Eye (tissue), 1 donor: ENCODE measurements around the gene B4GAT1.
"Not testable (repeated sequence)": the region's sequence is repeated elsewhere in the genome, so short reads cannot be mapped to it uniquely, and the experiment has no call there.

ENCODE experiments used
- DNase-seq: peaks from one replicate; pipeline ENCODE4 v3.0.0-alpha.2; 2015

Gene B4GAT1

DNA sequence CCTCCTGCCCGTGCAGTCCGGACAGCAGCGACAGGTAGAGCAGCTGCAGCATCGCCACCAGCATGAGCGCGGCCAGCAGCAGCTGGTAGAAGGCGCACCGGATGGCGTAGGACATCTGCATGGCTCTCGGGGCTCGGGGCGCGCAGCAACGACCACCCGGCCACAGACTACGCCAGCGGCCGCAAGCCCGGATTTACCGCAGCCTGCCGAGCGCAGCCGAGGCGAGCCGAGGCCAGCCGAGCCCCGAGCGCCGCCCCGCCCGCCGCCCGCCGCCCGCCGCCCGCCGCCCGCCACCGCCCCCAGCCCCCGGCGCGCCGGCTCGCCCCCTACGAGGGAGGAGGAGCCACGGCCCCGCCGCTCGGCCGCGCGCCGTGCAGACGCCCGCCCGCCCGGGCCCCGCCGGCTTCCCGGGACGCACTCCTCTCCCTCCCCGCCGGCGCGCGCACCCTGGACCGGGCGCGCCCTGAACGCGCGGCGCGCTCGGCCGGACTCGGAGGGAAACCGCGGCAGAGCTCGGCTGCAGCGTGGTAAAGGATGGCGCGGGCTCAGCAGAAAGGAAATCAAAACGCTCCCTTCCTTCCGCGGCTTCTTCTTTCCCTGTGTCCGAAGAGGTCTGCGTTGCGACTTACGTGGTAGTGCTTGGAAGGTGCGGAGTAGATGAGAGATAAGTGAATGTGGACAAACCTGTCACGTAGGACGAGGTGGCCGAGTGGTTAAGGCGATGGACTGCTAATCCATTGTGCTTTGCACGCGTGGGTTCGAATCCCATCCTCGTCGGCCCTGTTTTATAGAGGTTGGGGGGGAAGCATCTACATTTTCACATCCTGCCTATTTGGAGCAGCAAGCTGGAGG is at the start of gene B4GAT1:
B4GAT1 (minus strand) TSS at position 205 of the 852 bp plus-strand sequence; CDS start at position 121, 84 bp downstream.
- peak; percentile 98 for DNase-seq

DNA sequence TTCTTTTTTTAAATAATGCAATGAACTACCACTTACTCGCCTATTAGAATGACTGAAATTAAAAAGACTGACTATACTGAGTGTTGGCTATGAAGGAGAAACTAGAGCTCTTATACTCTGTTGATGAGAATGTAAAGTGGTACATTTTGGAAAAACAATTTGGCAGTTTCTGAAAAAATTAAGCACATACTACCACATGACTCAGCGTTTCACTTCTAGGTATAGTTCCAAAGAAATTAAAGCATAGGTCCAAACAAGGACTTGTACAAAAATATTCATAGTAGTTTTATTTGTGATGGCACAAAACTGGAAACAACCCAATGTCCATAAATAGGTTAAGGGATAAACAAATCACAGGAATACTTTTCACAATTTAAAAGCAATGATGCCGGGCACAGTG is 46.5 kb upstream of the B4GAT1 start:
- DNase-seq: no peak

DNA sequence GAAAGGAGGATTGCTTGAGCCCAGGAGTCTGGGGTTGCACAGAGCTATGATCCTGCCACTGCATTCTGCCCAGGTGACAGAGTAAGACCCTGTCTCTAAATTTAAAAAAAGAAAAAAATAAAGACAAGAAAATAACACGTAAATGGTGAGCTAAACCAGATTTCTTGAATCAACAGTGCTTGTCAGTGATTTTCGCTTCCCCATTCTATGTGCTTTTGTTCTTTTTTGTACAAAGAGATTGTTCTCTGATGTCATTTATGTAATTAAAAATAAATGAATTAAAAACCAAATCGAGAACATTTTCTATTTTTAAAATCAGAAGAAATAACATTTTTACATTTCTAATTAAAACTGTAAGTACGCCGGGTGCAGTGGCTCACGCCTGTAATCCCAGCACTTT is 43.9 kb upstream of the B4GAT1 start:
- DNase-seq: no peak

GRCh38 chr11:66388780-66389386 is 41.5 kb upstream of the B4GAT1 start:
- peak; percentile 84 for DNase-seq

DNA sequence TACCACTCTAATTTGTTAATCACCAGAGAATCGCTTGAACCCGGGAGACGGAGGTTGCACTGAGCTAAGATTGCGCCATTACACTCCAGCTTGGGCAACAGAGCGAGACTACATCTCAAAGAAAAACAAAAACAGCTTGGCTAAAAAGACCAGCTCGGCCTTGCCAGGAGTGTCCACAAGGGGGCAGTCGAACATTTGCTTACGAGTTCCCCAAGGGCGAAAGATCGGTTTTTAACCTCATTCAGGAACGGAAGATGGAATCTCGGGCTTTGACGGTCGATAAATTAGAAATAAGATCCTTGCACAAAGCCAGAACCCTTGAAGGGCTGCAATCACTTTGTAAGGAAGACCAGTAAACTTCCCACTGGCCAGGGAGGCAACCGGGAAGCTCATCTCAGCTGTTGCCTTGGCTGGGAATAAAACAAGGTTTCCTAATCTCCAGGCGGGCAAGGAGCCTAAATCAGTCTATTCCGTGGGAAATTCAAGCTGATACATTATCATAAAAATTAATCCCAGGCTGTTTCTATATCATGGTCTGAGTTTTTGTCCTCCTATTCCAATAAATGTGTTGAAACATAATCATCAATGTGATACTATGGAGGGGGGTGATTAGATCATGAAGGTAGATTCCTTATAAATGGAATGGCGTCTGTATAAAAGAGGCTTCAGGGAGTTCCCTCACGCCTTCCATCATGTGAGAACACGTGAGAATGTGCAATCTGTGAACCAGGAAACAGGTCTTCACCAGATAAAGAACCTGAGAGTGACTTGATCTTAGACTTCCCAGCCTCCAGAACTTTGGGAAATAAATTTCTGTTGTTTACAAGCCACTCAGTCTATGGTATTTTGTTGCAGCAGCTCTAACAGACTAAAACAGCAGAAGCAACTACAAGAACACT is 39.0 kb upstream of the B4GAT1 start:
- peak; percentile 95 for DNase-seq

DNA sequence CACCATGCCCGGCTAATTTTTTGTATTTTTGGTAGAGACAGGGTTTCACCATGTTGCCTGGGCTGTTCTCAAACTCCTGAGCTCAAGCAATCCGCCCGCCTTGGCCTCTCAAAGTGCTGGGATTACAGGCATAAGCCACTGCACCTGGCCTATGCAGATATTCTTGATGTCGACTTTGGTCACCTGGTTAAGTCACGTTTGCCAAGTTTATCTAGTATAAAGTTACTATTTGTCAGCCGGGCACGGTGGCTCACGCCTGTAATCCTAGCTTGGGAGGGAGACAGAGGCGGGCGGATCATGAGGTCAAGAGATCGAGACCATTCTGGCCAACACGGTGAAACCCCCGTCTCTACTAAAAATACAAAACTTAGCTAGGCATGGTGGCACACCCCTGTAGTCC is 36.9 kb upstream of the B4GAT1 start:
- not testable (repeated sequence) for DNase-seq

DNA sequence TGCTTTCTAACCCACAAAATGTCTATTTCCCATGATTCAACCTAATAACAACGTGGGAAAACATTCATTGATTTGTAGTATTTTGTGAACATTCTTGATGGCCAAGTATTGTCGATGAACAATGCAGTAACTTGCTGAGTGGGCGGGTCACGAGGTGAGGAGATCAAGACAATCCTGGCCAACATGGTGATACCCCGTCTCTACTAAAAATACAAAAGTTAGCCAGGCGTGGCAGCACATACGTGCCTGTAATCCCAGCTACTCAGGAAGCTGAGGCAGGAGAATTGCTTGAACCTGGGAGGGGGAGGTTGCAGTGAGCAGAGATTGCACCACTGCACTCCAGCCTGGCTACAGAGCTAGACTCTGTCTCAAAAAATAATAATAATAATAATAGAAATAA is 32.8 kb upstream of the B4GAT1 start:
- not testable (repeated sequence) for DNase-seq

- not testable (repeated sequence) for DNase-seq
Observed at GRCh38 chr11:66373690-66374287, 26.4 kb upstream of the B4GAT1 start.

- DNase-seq: no peak
Observed at GRCh38 chr11:66373265-66373664, 25.8 kb upstream of the B4GAT1 start.

DNA sequence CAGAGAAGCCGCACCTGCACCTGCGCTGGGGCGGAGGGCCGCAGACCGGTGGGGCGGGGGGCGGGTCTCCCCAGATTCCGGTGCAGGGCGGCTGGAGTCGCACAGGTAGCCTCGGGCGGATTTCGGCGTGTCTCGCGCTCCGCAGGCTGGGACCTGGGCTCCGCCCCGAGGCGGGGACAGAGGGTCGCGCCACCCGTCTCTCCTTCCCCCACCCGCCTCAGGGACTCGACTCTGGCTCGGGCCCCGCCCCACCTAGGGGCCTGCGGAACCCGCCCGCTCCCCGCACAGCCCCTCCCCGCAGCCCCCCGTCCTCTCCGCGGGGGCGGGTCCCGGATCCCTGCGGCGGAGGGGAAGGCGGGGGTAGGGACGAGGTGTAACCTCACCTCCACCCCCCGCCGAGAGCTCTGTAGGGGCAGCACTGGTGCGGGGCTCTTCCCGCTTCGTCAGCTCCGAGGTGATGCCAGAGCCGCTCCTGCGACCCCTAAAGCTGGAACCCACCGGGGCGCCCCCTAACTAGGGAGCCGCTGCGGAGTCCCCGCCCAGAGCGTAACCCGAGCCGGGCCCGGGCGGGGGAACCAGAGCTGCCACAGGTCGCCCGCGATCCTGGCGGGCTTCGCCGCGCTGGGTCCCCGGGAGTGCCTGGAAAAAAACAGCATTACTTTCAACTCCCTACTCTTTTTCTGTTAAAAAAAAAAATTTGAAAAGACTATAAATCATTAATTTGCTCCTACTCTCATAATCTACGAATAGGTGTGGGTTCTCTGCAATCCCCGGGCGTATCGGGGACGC is 24.4 kb upstream of the B4GAT1 start, which contains the start of gene SLC29A2:
SLC29A2 (minus strand) TSS at position 134 of the 789 bp plus-strand sequence. CDS start 169 bp downstream, outside the sequence.
- peak; percentile 83 for DNase-seq

- DNase-seq: no peak
Observed at GRCh38 chr11:66369073-66369894, 21.9 kb upstream of the B4GAT1 start.

GRCh38 chr11:66368484-66368883 is 21.1 kb upstream of the B4GAT1 start:
- no peak for DNase-seq

GRCh38 chr11:66367561-66368312 is 20.3 kb upstream of the B4GAT1 start:
- DNase-seq: no peak

- DNase-seq: no peak
Observed at GRCh38 chr11:66366844-66367477, 19.5 kb upstream of the B4GAT1 start.

DNA sequence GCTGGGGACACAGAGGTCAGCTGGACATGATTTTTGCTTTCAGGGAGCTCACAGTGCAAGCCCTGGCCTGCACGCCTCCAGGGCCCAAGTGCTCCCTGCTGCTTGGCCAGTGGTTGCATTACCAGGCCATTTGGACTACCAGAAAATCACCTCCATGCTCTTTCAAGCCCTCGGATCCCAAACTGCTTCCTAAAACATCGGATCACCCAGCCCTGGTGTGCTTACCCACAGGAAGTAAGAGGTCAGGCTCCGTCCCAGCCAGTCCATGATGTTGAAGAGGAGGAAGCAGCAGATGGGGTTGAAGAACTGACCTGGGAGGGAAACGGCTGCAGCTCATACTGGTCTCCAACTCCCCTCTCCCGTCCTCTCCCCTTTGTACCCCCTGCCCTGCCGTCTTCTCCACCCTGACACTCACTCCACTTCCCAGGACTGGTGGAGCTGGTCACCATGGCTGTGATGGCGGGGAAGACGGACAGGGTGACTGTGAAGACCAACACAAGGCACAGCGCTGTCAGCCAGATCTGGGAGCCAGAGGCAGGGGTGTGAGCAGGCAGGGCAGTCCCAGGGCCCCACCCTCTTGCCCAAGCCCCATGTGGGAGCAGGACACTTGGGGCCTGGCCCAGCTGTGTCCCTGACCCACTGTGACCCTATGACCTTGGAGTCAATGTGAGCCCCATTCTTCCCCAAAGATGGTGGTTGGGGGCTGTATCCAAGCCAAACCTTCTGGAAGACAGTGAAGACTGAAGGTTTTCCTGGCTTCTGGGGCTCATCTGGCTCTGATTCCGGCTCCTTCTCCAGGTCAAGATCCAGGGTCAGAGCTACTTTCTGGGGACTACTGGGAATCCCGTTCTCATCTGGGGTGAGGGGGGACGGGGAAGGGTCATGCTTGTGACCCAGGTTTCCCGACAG is 18.5 kb upstream of the B4GAT1 start:
- DNase-seq: no peak

DNA sequence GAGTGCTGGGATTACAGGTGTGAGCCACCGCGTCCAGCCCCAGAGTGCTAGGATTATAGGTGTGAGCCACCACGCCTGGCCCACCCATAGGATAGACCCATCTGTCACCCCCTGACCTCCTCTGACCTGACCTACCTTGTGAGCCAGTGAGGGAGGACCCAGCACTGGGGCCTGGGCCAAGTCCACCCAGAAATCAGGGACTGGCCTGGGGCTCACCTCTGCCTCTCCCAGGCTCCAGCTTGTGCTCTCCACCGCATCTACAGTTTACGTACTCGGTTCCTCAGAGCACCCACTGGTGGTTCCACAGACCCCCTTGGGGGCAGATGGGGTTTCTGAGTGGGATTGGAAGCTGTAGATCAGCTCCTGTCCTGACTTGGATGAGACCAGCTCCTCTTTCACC is 17.7 kb upstream of the B4GAT1 start:
- no peak for DNase-seq

- peak; percentile 48 for DNase-seq
Observed at GRCh38 chr11:66363805-66364535, 16.5 kb upstream of the B4GAT1 start.

- no peak for DNase-seq
Observed at GRCh38 chr11:66363187-66363601, 15.8 kb upstream of the B4GAT1 start.
